A549 (cell line): ENCODE measurements around the gene SLFN12L. TPM values are rescaled to one million over a fixed set of nuclear protein-coding genes. Genes with fewer than 3 reads are reported as not detected.
A peak's percentile ranks its signal among the peaks of the same experiment; 100 is the strongest.

Source experiments
- ATAC-seq, 2 experiments: fragments of 200-7000 bp in 1 of 2; fragments of >200 bp in 1 of 2; cut with Nextera tagmentation in 1 of 2; cut with Tn5 transposase in 1 of 2; 3 replicates each; pipeline versions ENCODE4 v1.8.0 to v1.9.1; 2018 to 2020; ENCODE audit warnings: mild to moderate bottlenecking in 1 of 2, moderate library complexity in 1 of 2
- CTCF ChIA-PET: fragments of 300-600 bp; sonication (Branson Sonifier 250); formaldehyde crosslinking; extraction: SDS; loops from one replicate; lab custom pipeline; 2021; ENCODE audit warnings: antibody characterized with exemption, inconsistent platforms; lab: Yijun Ruan, JAX
- POLR2A ChIA-PET: fragments of 350-600 bp; formaldehyde crosslinking; extraction: SDS; loops from one replicate; lab custom pipeline; 2021; ENCODE audit warnings: antibody characterized with exemption, inconsistent platforms; lab: Yijun Ruan, JAX
- DNase-seq, 2 experiments: peaks; one replicate each; pipeline versions ENCODE4 v3.0.0 to v3.0.0-alpha.2; 2011 to 2016; ENCODE audit warnings: low read depth in 1 of 2, low spot score in 1 of 2
- FAIRE-seq: peaks from 2 replicates; lab custom pipeline; 2011; peaks lifted over from hg19 to GRCh38; lab: Jason Lieb, UNC
- H3K27ac ChIP-seq, 2 experiments: fragments of >200 bp; sonication (Bioruptor Twin); formaldehyde crosslinking; 3 replicates each; pipeline ENCODE4 v1.5.1; 2016 to 2017
- H3K4me1 ChIP-seq: fragments of >200 bp; sonication (Bioruptor Twin); formaldehyde crosslinking; 3 replicates; pipeline ENCODE4 v1.6.1; 2016
- H3K4me2 ChIP-seq: fragments of >200 bp; sonication (Bioruptor Twin); formaldehyde crosslinking; 3 replicates; pipeline ENCODE4 v1.6.1; 2016
- H3K4me3 ChIP-seq: fragments of >200 bp; sonication (Bioruptor Twin); formaldehyde crosslinking; 3 replicates; pipeline ENCODE4 v1.5.1; 2016
- H3K9me3 ChIP-seq: fragments of >200 bp; sonication (Bioruptor Twin); formaldehyde crosslinking; 3 replicates; pipeline ENCODE4 v1.6.1; 2016
- ATOH8 ChIP-seq: fragments of 250-450 bp; sonication (Bioruptor Pico); IDR thresholded peaks from 2 replicates; pipeline ENCODE4 v1.5.0; 2020; ENCODE audit warnings: low read depth, mild to moderate bottlenecking, moderate library complexity
- E2F6 ChIP-seq: IDR thresholded peaks from 2 replicates; pipeline ENCODE4 v1.6.1; 2012; ENCODE audit warnings: low read depth, borderline replicate concordance
- EHF ChIP-seq: fragments of 250-450 bp; sonication (Bioruptor Pico); IDR thresholded peaks from 2 replicates; pipeline ENCODE4 v1.5.0; 2020; ENCODE audit warnings: mild to moderate bottlenecking
- ELK1 ChIP-seq: fragments of 150-350 bp; IDR thresholded peaks from 2 replicates; pipeline ENCODE4 v1.6.1; 2014; ENCODE audit warnings: low read depth, mild to moderate bottlenecking, low read length
- EP300 ChIP-seq, 2 experiments: fragments of >200 bp; sonication (Bioruptor Twin); formaldehyde crosslinking; IDR thresholded peaks; 2 replicates in 1 of 2; 3 replicates in 1 of 2; pipeline ENCODE4 v1.6.1; 2016 to 2017
- ESRRA ChIP-seq: fragments of 150-350 bp; IDR thresholded peaks from 2 replicates; pipeline ENCODE4 v1.6.1; 2014; ENCODE audit warnings: mild to moderate bottlenecking, low read length, borderline replicate concordance
- HES2 ChIP-seq: fragments of >200 bp; sonication (Bioruptor Twin); formaldehyde crosslinking; IDR thresholded peaks from 2 replicates; pipeline ENCODE4 v1.6.1; 2016
- HOXB5 ChIP-seq: fragments of 250-450 bp; sonication (Bioruptor Pico); IDR thresholded peaks from 2 replicates; pipeline ENCODE4 v1.5.0; 2020; ENCODE audit warnings: mild to moderate bottlenecking, moderate library complexity
- JUNB ChIP-seq: fragments of >200 bp; sonication (Bioruptor Twin); formaldehyde crosslinking; IDR thresholded peaks from 2 replicates; pipeline ENCODE4 v1.6.1; 2016
- MAX ChIP-seq: IDR thresholded peaks from 2 replicates; pipeline ENCODE4 v1.6.1; 2012
- REST ChIP-seq: fragments of 200-600 bp; sonication (generic); IDR thresholded peaks from 2 replicates; pipeline ENCODE4 v1.6.1; 2016; ENCODE audit warnings: antibody characterized with exemption, mild to moderate bottlenecking, moderate library complexity
- TP53 ChIP-seq: fragments of 250-450 bp; sonication (Bioruptor Pico); IDR thresholded peaks from 2 replicates; pipeline ENCODE4 v1.5.0; 2021; ENCODE audit warnings: mild to moderate bottlenecking, moderate library complexity
- USF2 ChIP-seq: fragments of 450-650 bp; IDR thresholded peaks from 2 replicates; pipeline ENCODE4 v1.6.1; 2014; ENCODE audit warnings: antibody characterized with exemption
- ZFP36 ChIP-seq: fragments of 450-650 bp; IDR thresholded peaks from 2 replicates; pipeline ENCODE4 v1.6.1; 2014; ENCODE audit warnings: borderline replicate concordance; ENCODE audit not compliant: partially characterized antibody
- WGBS: methylation state at CpG from one replicate; pipeline ENCODE4 v1.1.6; 2017; ENCODE audit errors: missing lambda C conversion rate; 5-methylcytosine and 5-hydroxymethylcytosine counted together
- polyA plus RNA-seq, 4 experiments: library from polyadenylated mRNA; depleted of rRNA in 3 of 4; stranded (reverse); fragments of >200 nt; fragmentation: RNase III in 1 of 4; extraction: RNeasy Plus Mini Kit Qiagen cat#74134 plus additional on column Dnase treatment in 1 of 4; gene quantifications; 2 replicates in 3 of 4; 3 replicates in 1 of 4; pipeline ENCODE4 v1.2.3, GENCODE V29; 2011 to 2017

The SLFN12L gene
- polyA plus RNA-seq, 2 of the 4 experiments (the other 2 are of a cell fraction): not detected

- CTCF ChIA-PET: interaction anchor here (0.6 to 7.1 kb wide), 5 partner anchors 10 to 216 kb away, joined by 3 to 37 read pairs (median 3); partner anchors contain the start of gene SLFN12L
Observed at GRCh38 chr17:35548208-35548810, 10.8 kb upstream of the SLFN12L start.

GRCh38 chr17:35546487-35546886 lies 9.0 kb upstream of the SLFN12L start:
- WGBS: 9% methylated on average over 1 of the region's 1 CpG
- no peak for ATAC-seq
- no peak for DNase-seq
- no peak overlapping the region for H3K4me3 ChIP-seq
- no peak overlapping the region for H3K27ac ChIP-seq
- no peaks in the 10 kb centered on the region for H3K4me1 ChIP-seq
- ChIA-PET CTCF (interaction anchor here (1.2 to 7.1 kb wide), 3 partner anchors 13 to 234 kb away, joined by 3 to 37 read pairs (median 6); no protein-coding TSS in a partner anchor), POLR2A (no interaction called here)
- no peaks in the 10 kb centered on the region for H3K9me3 ChIP-seq
- no peak for TF ChIP-seq USF2
- TF ChIP-seq ELK1: no peak
- no peak for TF ChIP-seq REST
- no peak for TF ChIP-seq EP300 (IDR thresholded peaks at IDR 0.05)
- TF ChIP-seq JUNB: no peak
- TF ChIP-seq TP53 (CRISPR knock-in tag): no peak
- TF ChIP-seq ZFP36: no peak
- no peak for TF ChIP-seq HOXB5
- TF ChIP-seq ESRRA: no peak
- no peak for TF ChIP-seq E2F6
- no peak overlapping the region for H3K4me2 ChIP-seq
- FAIRE-seq: no peak

More at GRCh38 chr17:35548208-35548810, 10.8 kb upstream of the SLFN12L start:
- Histone ChIP-seq H3K4me2 (no peak overlapping the region), H3K4me1 (no peaks in the 10 kb centered on the region), H3K27ac (no peak overlapping the region), H3K4me3 (no peak overlapping the region), H3K9me3 (no peaks in the 10 kb centered on the region)
- ATAC-seq: peak; percentile 14 to 32; a peak in 1 of 6 replicates
- TF ChIP-seq EHF (no peak), ELK1 (no peak), MAX (no peak), ATOH8 (CRISPR knock-in tag) (no peak), HES2 (no peak), USF2 (no peak)
- DNase-seq: no peak
- WGBS: 26% methylated on average over 8 of the region's 8 CpGs
- POLR2A ChIA-PET: no interaction called here
- FAIRE-seq: no peak
